Measurements from ENCODE around the gene LRRK1.

Gene LRRK1

DNA sequence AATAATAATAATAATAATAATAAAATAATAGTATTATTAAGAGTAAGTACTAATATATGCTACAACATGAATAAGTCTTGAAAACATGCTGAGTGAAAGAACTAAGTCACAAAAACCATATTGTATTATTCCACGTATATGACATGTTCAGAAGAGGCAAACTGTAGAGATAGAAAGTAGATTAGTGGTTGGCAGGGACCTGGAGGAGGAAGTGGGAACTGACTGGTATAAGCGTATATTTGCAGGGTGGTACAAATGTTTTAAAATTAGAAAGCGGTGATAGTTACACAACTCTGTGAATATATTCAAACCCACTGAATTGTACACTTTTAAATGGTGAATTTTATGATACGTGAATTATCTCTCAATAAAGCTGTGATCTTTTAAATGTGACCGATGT is 32.8 kb downstream of the LRRK1 start:
- Histone ChIP-seq H3K79me2 (ENCODE audit: insufficient read depth, low read length) (peaks cover 48% of the 10 kb centered on the region), H2AFZ (ENCODE audit: low read length) (no peak overlapping the region), H4K20me1 (ENCODE audit: insufficient read depth, low read length) (no peaks in the 10 kb centered on the region), H3F3A (ENCODE audit: insufficient read depth, low read length) (no peaks in the 10 kb centered on the region), H3K27me3 (ENCODE audit: insufficient read depth, low read length) (no peaks in the 10 kb centered on the region), H3K4me2 (ENCODE audit: low read length) (no peak overlapping the region), H3K4me3 (ENCODE audit: low read depth, low read length, poor library complexity, severe bottlenecking) (no peak overlapping the region), H3K9ac (ENCODE audit: low read length) (no peak overlapping the region), H3K27ac (ENCODE audit: low read depth, low read length, poor library complexity, severe bottlenecking) (no peak overlapping the region), H3K9me2 (ENCODE audit: low read depth, low read length) (no peaks in the 10 kb centered on the region), H3K9me3 (ENCODE audit: low read length) (0 out of 2 replicates have a peak, but pooled peaks cover 2% of the 10 kb centered on the region), H3K4me1 (ENCODE audit: insufficient read depth, low read length, severe bottlenecking) (peaks cover 18% of the 10 kb centered on the region), H3K36me3 (ENCODE audit: insufficient read depth, low read length) (peaks cover 52% of the 10 kb centered on the region)
- no peak for TF ChIP-seq EZH2 (IDR thresholded peaks at IDR 0.05; ENCODE audit: borderline replicate concordance, low read length)
- TF ChIP-seq, protein P1, sequence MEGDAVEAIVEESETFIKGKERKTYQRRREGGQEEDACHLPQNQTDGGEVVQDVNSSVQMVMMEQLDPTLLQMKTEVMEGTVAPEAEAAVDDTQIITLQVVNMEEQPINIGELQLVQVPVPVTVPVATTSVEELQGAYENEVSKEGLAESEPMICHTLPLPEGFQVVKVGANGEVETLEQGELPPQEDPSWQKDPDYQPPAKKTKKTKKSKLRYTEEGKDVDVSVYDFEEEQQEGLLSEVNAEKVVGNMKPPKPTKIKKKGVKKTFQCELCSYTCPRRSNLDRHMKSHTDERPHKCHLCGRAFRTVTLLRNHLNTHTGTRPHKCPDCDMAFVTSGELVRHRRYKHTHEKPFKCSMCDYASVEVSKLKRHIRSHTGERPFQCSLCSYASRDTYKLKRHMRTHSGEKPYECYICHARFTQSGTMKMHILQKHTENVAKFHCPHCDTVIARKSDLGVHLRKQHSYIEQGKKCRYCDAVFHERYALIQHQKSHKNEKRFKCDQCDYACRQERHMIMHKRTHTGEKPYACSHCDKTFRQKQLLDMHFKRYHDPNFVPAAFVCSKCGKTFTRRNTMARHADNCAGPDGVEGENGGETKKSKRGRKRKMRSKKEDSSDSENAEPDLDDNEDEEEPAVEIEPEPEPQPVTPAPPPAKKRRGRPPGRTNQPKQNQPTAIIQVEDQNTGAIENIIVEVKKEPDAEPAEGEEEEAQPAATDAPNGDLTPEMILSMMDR (IDR thresholded peaks at IDR 0.05; ENCODE audit: low read length) = no peak

DNA sequence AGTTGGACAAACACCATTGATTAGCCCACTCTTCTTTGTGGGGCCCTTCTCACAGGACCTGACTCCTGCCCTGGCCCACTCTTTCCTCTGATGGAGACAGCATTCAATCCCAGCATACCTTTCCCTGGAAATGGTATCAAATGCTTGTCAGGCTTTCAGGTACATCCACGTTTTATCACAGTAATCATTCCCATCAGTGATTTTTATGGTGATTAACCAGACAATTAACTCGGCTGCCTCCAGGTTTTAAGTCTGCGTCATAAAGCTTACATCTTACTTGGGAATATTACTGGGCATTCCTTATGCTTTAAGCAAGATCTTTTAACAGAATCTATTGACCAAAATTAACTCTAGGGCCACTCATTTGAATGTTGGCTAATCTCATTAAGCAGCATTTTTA is 33.4 kb downstream of the LRRK1 start:
- Histone ChIP-seq H3K36me3 (ENCODE audit: insufficient read depth, low read length) (peaks cover 48% of the 10 kb centered on the region), H3K27ac (ENCODE audit: low read depth, low read length, poor library complexity, severe bottlenecking) (no peak overlapping the region), H3K4me3 (ENCODE audit: low read depth, low read length, poor library complexity, severe bottlenecking) (no peak overlapping the region), H3K27me3 (ENCODE audit: insufficient read depth, low read length) (no peaks in the 10 kb centered on the region), H2AFZ (ENCODE audit: low read length) (no peak overlapping the region), H4K20me1 (ENCODE audit: insufficient read depth, low read length) (no peaks in the 10 kb centered on the region), H3K79me2 (ENCODE audit: insufficient read depth, low read length) (peaks cover 54% of the 10 kb centered on the region), H3K9ac (ENCODE audit: low read length) (no peak overlapping the region), H3K4me2 (ENCODE audit: low read length) (no peak overlapping the region), H3K9me3 (ENCODE audit: low read length) (0 out of 2 replicates have a peak, but pooled peaks cover 2% of the 10 kb centered on the region), H3F3A (ENCODE audit: insufficient read depth, low read length) (no peaks in the 10 kb centered on the region), H3K4me1 (ENCODE audit: insufficient read depth, low read length, severe bottlenecking) (peaks cover 24% of the 10 kb centered on the region), H3K9me2 (ENCODE audit: low read depth, low read length) (no peaks in the 10 kb centered on the region)
- TF ChIP-seq, protein P1 (IDR thresholded peaks at IDR 0.05; ENCODE audit: low read length) = no peak
- TF ChIP-seq EZH2 (IDR thresholded peaks at IDR 0.05; ENCODE audit: borderline replicate concordance, low read length) = no peak

DNA sequence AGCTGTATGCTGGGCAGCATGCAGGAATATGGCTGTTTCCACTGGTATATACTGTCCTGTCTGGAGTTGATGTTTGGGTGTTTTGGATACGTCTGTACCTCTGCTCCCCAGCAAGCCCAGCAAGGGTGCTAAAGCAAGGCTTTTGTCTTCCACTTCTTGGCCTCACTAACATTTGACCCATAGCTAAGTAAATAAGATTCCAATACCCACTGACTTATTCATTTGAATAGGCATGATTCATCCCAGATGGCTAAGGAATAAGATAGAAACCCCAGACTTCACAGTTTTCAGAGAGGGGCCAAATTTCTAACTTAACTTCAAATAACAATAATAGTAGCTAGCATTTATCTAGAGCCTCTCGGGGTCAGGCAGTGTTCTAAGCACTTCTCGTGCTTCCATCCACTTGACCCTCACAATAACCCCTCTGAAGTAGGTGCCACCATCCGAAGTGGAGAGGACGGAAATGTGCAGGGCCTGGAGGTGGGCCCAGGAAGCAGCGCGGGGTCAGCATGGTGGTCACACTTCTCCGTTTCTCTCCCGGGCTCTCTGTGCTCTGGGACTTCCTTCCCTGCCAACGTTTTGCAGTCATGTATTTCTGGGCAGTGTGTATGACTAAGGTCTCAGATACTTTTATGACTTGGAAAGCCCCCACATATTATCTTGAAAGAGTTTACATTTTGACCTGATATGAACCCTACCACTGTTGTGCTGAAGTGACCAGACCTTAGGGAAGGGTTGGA is 39.3 kb downstream of the LRRK1 start:
- H3F3A ChIP-seq (ENCODE audit: insufficient read depth, low read length) = no peaks in the 10 kb centered on the region
- no peak overlapping the region for H3K4me3 ChIP-seq (ENCODE audit: low read depth, low read length, poor library complexity, severe bottlenecking)
- H3K9me3 ChIP-seq (ENCODE audit: low read length) = no peaks in the 10 kb centered on the region
- no peaks in the 10 kb centered on the region for H3K9me2 ChIP-seq (ENCODE audit: low read depth, low read length)
- TF ChIP-seq, protein P1 (IDR thresholded peaks at IDR 0.05; ENCODE audit: low read length) = no peak
- no peak for TF ChIP-seq EZH2 (IDR thresholded peaks at IDR 0.05; ENCODE audit: borderline replicate concordance, low read length)
- peak overlapping the region; percentile 7; the same call in 1 of the 2 replicates for H3K9ac ChIP-seq (ENCODE audit: low read length)
- H3K4me1 ChIP-seq (ENCODE audit: insufficient read depth, low read length, severe bottlenecking) = peaks cover 54% of the 10 kb centered on the region
- peaks cover 29% of the 10 kb centered on the region for H3K36me3 ChIP-seq (ENCODE audit: insufficient read depth, low read length)
- no peaks in the 10 kb centered on the region; the same call in 1 of the 2 replicates for H4K20me1 ChIP-seq (ENCODE audit: insufficient read depth, low read length)
- H2AFZ ChIP-seq (ENCODE audit: low read length) = no peak overlapping the region
- peak overlapping the region; percentile 11 for H3K27ac ChIP-seq (ENCODE audit: low read depth, low read length, poor library complexity, severe bottlenecking)
- H3K27me3 ChIP-seq (ENCODE audit: insufficient read depth, low read length) = no peaks in the 10 kb centered on the region
- peaks cover 79% of the 10 kb centered on the region for H3K79me2 ChIP-seq (ENCODE audit: insufficient read depth, low read length)
- H3K4me2 ChIP-seq (ENCODE audit: low read length) = peak overlapping the region; percentile 9; the same call in 1 of the 2 replicates
